ENCODE measurements around the gene NAGPA. TPM values are rescaled to one million over a fixed set of nuclear protein-coding genes. Genes with fewer than 3 reads are reported as not detected.

The NAGPA gene
- total RNA-seq, 1 donor from 2014 or later: 11.4 TPM

DNA sequence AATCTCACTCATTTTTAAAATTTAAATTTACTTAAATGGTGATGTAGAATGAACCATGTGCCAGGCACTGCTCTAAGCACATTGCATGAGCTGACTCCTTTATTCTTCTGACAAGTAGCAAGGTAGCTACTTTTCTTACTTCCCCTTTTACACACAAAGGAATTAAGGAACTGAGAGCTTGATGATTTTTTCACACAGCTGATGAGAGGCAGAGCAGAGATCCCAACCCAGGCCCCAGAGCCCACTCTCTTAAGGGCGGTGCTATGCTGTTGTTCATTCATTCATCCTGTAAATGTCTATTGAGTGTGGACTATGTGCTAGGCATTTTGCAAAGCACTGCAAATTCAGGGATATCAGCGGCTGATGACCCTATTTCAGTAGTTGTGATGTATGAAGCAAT, 57.7 kb downstream of the NAGPA start:
- H3K27me3 Mint-ChIP-seq: peaks cover 5% of the 10 kb centered on the region
- no peak overlapping the region for H3K27ac Mint-ChIP-seq
- H3K36me3 Mint-ChIP-seq (ENCODE audit: low read depth): no peaks in the 10 kb centered on the region
- no peak for DNase-seq
- H3K4me3 Mint-ChIP-seq: no peak overlapping the region
- H3K9me3 Mint-ChIP-seq: peaks cover 13% of the 10 kb centered on the region
- H3K4me1 Mint-ChIP-seq: peaks cover 10% of the 10 kb centered on the region
- intact Hi-C loops (cut with micrococcal nuclease): no loop called here

Other genes with a start within 250 kb of the NAGPA start
- gene SEPTIN12, start 245.6 kb downstream of the NAGPA start, total RNA-seq: not detected in 2 replicates
- gene SMIM22, start 238.6 kb downstream of the NAGPA start, total RNA-seq: not detected in 2 replicates
- 3.8 and 4.4 TPM in 2 replicates for gene ROGDI, start 231.3 kb downstream of the NAGPA start, total RNA-seq
- gene GLYR1, start 186.6 kb downstream of the NAGPA start, total RNA-seq: 109 and 119 TPM in 2 replicates
- gene UBN1, start 186.5 kb downstream of the NAGPA start, total RNA-seq: 36.5 and 36.9 TPM in 2 replicates
- gene PPL, start 96.8 kb downstream of the NAGPA start, total RNA-seq: not detected in 2 replicates
- not detected in 2 replicates for gene SEC14L5, start 75.6 kb downstream of the NAGPA start, total RNA-seq
- gene C16orf89, start 32.0 kb upstream of the NAGPA start, total RNA-seq: not detected in 2 replicates
- gene ALG1, start 37.9 kb upstream of the NAGPA start, total RNA-seq: 36.1 and 37.1 TPM in 2 replicates
- gene EEF2KMT, start 63.9 kb upstream of the NAGPA start, total RNA-seq: 31.6 and 31.7 TPM in 2 replicates